K562 (cell line): ENCODE measurements around the gene SLCO3A1. TPM values are rescaled to one million over a fixed set of nuclear protein-coding genes. Genes with fewer than 3 reads are reported as not detected.

Experiments used
- ATAC-seq: fragments of 200-7000 bp; cut with Tn5 transposase; 3 replicates; pipeline ENCODE4 v1.9.1; 2020; ENCODE audit warnings: moderate library complexity
- BruUV-seq: library from RNA; stranded (reverse); fragments of 400-500 nt; replicated peaks from 2 replicates; lab custom pipeline; 2021; lab: Mats Ljungman, UMichigan
- CTCF ChIA-PET: fragments of 300-600 bp; formaldehyde crosslinking; extraction: SDS; loops from one replicate; lab custom pipeline; 2021; ENCODE audit warnings: low intra/inter-chr PET ratio; lab: Yijun Ruan, JAX
- POLR2A ChIA-PET: fragments of 300-600, 350-650 bp; sonication (Branson Sonifier 250); formaldehyde crosslinking; extraction: SDS; loops from one replicate; lab custom pipeline; 2021; ENCODE audit warnings: antibody characterized with exemption, inconsistent platforms; lab: Yijun Ruan, JAX
- DNase-seq, 4 experiments: peaks; one replicate each; pipeline versions ENCODE4 v3.0.0 to v3.0.0-alpha.2; 2011 to 2018; ENCODE audit warnings: low spot score in 3 of 4, mixed read lengths in 3 of 4; ENCODE audit errors: extremely low read depth in 1 of 4
- FAIRE-seq: peaks from 2 replicates; lab custom pipeline; 2011; peaks lifted over from hg19 to GRCh38; lab: Jason Lieb, UNC
- H2AFZ ChIP-seq: 2 replicates; pipeline ENCODE4 v1.6.0; 2011; ENCODE audit warnings: low read depth, low read length, control low read depth, inconsistent platforms
- H3K27ac ChIP-seq: fragments of 200-600 bp; 3 replicates; pipeline ENCODE4 v1.8.0; 2011; ENCODE audit warnings: low read depth, mild to moderate bottlenecking, control low read depth, inconsistent platforms, low read length, moderate library complexity, mixed read lengths; ENCODE audit errors: extremely low read depth
- H3K27me3 ChIP-seq, 2 experiments: fragments of 300-600 bp in 1 of 2; 2 replicates in 1 of 2; 3 replicates in 1 of 2; pipeline versions ENCODE4 v1.6.0 to v1.8.0; 2011; ENCODE audit warnings: inconsistent platforms in 2 of 2, low read length in 2 of 2, mild to moderate bottlenecking in 1 of 2, mixed read lengths in 1 of 2, moderate library complexity in 1 of 2; ENCODE audit not compliant: control insufficient read depth in 2 of 2, insufficient read depth in 2 of 2
- H3K36me3 ChIP-seq: fragments of 300-600 bp; 3 replicates; pipeline ENCODE4 v1.8.0; 2011; ENCODE audit warnings: mild to moderate bottlenecking, low read length, inconsistent platforms; ENCODE audit not compliant: control insufficient read depth, insufficient read depth
- H3K4me1 ChIP-seq, 2 experiments: fragments of 200-600 bp in 1 of 2; replicated peaks in 1 of 2; 2 replicates in 1 of 2; 3 replicates in 1 of 2; pipeline versions ENCODE4 v1.5.1 to v1.8.0; 2011; ENCODE audit warnings: inconsistent platforms in 2 of 2, low read length in 2 of 2, mild to moderate bottlenecking in 1 of 2, mixed read lengths in 1 of 2, moderate library complexity in 1 of 2; ENCODE audit not compliant: control insufficient read depth in 2 of 2, insufficient read depth in 2 of 2
- H3K4me2 ChIP-seq: 2 replicates; pipeline ENCODE4 v1.6.1; 2011; ENCODE audit warnings: low read length, control low read depth, inconsistent platforms, mixed read lengths; ENCODE audit not compliant: insufficient read depth
- H3K4me3 ChIP-seq: fragments of 200-600 bp; sonication (generic), shearing (Covaris generic); 2 replicates; pipeline ENCODE4 v1.5.1; 2016; ENCODE audit warnings: control low read depth, inconsistent platforms
- H3K79me2 ChIP-seq: fragments of 200-600 bp; 3 replicates; pipeline ENCODE4 v1.8.0; 2011; ENCODE audit warnings: low read length, inconsistent platforms; ENCODE audit not compliant: control insufficient read depth, insufficient read depth
- H3K9ac ChIP-seq, 2 experiments: 2 replicates each; pipeline versions ENCODE4 v1.6.0 to v1.6.1; 2011; ENCODE audit warnings: low read depth in 2 of 2, low read length in 2 of 2, control low read depth in 1 of 2, inconsistent platforms in 1 of 2, mild to moderate bottlenecking in 1 of 2, mixed read lengths in 1 of 2; ENCODE audit not compliant: insufficient read depth in 1 of 2
- H3K9me1 ChIP-seq: one replicate; pipeline ENCODE4 v1.6.0; 2011; ENCODE audit warnings: inconsistent platforms, mild to moderate bottlenecking, low read length, moderate library complexity; ENCODE audit not compliant: control insufficient read depth, insufficient read depth
- H3K9me3 ChIP-seq: replicated peaks from 2 replicates; pipeline ENCODE4 v1.5.1; 2011; ENCODE audit warnings: low read depth, low read length, inconsistent platforms; ENCODE audit not compliant: control insufficient read depth, insufficient read depth
- H4K20me1 ChIP-seq: replicated peaks from 2 replicates; pipeline ENCODE4 v1.6.1; 2011; ENCODE audit warnings: low read length, inconsistent platforms, mixed read lengths; ENCODE audit not compliant: control insufficient read depth, insufficient read depth
- CREB1 ChIP-seq, 2 experiments: sonication (generic) in 1 of 2; formaldehyde crosslinking in 1 of 2; IDR thresholded peaks; 2 replicates each; pipeline versions ENCODE4 v1.6.1 to v1.8.0; 2012 to 2022; ENCODE audit warnings: inconsistent platforms in 1 of 2, mild to moderate bottlenecking in 1 of 2, missing genetic modification reagents in 1 of 2, moderate library complexity in 1 of 2
- HMGXB4 ChIP-seq: sonication (generic); formaldehyde crosslinking; IDR thresholded peaks from 2 replicates; pipeline ENCODE4 v1.8.1; 2023; ENCODE audit warnings: mild to moderate bottlenecking, missing genetic modification reagents
- KDM4B ChIP-seq, 2 experiments: fragments of 450-650 bp in 1 of 2; sonication (generic) in 1 of 2; IDR thresholded peaks; 2 replicates each; pipeline ENCODE4 v1.6.1; 2016 to 2017; ENCODE audit warnings: borderline replicate concordance in 2 of 2, antibody characterized with exemption in 1 of 2, low read depth in 1 of 2, mild to moderate bottlenecking in 1 of 2
- USF2 ChIP-seq: sonication (generic); formaldehyde crosslinking; IDR thresholded peaks from 2 replicates; pipeline ENCODE4 v1.5.0; 2020; ENCODE audit warnings: missing genetic modification reagents
- ZFP91 ChIP-seq: sonication (generic); formaldehyde crosslinking; IDR thresholded peaks from 2 replicates; pipeline ENCODE4 v1.8.0; 2022; ENCODE audit warnings: mild to moderate bottlenecking, missing genetic modification reagents
- ZNF212 ChIP-seq: fragments of 450-650 bp; formaldehyde crosslinking; IDR thresholded peaks from 2 replicates; pipeline ENCODE4 v1.4.0; 2020; ENCODE audit warnings: mild to moderate bottlenecking
- ZNF395 ChIP-seq: fragments of 200-800 bp; sonication (Bioruptor generic); IDR thresholded peaks from 2 replicates; pipeline ENCODE4 v1.6.1; 2017; ENCODE audit warnings: missing genetic modification characterization, missing compliant biosample characterization
- WGBS: fragments of 100-300 bp; shearing (Covaris generic); methylation state at CpG from one replicate; pipeline ENCODE4 v1.1.6; 2016; ENCODE audit warnings: low coverage, mixed read lengths; ENCODE audit not compliant: insufficient coverage; ENCODE audit errors: missing lambda C conversion rate; 5-methylcytosine and 5-hydroxymethylcytosine counted together
- in situ Hi-C: fragments of 300-500 bp; cut with MboI; formaldehyde crosslinking; loops from 4 replicates; pipeline ENCODE4 v1.15.0; 2018; ENCODE audit warnings: inconsistent platforms, mixed read lengths
- intact Hi-C: fragments of 100-400 bp; cut with micrococcal nuclease; formaldehyde crosslinking; loops from 2 replicates; pipeline ENCODE4 v1.14.2; 2022
- polyA plus RNA-seq, 8 experiments: library from polyadenylated mRNA; depleted of rRNA in 4 of 8; stranded (reverse) in 5 of 8; unstranded in 3 of 8; fragments of >200 nt; fragmentation: Nextera tagmentation in 2 of 8; fragmentation: Illumina TruSeq in 1 of 8; extraction: Ambion mirVana in 2 of 8; extraction: Trizol in 1 of 8; gene quantifications; 2 replicates each; pipeline versions ENCODE4 v1.2.1 to v1.2.3, GENCODE V29; 2011 to 2014; ENCODE audit warnings: inconsistent platforms in 1 of 8, missing spikeins in 1 of 8
- total RNA-seq, 7 experiments: library from RNA; depleted of rRNA in 6 of 7; stranded (reverse); fragments of >200 nt in 6 of 7; fragmentation: Illumina TruSeq in 2 of 7; extraction: Trizol in 2 of 7; gene quantifications; 2 replicates each; pipeline versions ENCODE4 v1.2.1 to v1.2.3, GENCODE V29; 2011 to 2021; ENCODE audit warnings: low replicate concordance in 1 of 7

Gene SLCO3A1
- total and polyA plus RNA-seq, 9 of the 15 experiments (the other 6 are each of a cell fraction or from before 2014, with no cell fraction given): 0.01 to 0.84 (median 0.06) TPM; not detected in 3

GRCh38 chr15:91890614-91891013 lies 37.1 kb downstream of the SLCO3A1 start (continued):
- TF ChIP-seq HMGXB4 (CRISPR knock-in tag): no peak

- Histone ChIP-seq H3K79me2 (no peaks in the 10 kb centered on the region), H3K4me1 (no peaks in the 10 kb centered on the region), H3K4me3 (no peak overlapping the region), H3K9me3 (no peaks in the 10 kb centered on the region), H3K4me2 (no peak overlapping the region)
- intact Hi-C loops: no loop called here
- FAIRE-seq: no peak
- CTCF ChIA-PET: no interaction called here
- TF ChIP-seq ZNF395 (CRISPR knock-in tag): no peak
- no peak for TF ChIP-seq ZNF212 (CRISPR knock-in tag)
- no peak for TF ChIP-seq CREB1 (IDR thresholded peaks at IDR 0.05)
- TF ChIP-seq CREB1 (CRISPR knock-in tag; IDR thresholded peaks at IDR 0.05): no peak
- TF ChIP-seq ZFP91: no peak
- no peak for TF ChIP-seq USF2 (CRISPR knock-in tag)
- TF ChIP-seq KDM4B (IDR thresholded peaks at IDR 0.05; ENCODE audit: borderline replicate concordance in 2 of 2, low read depth in 1 of 2): no peak
- TF ChIP-seq, all 486 proteins: peak for 0
- in situ Hi-C loops: no loop called here
- Histone ChIP-seq H3K27ac (no peak overlapping the region), H2AFZ (no peak overlapping the region), H3K27me3 (peaks cover 0 to 7% of the 10 kb centered on the region in 2 experiments; a peak in 1 of 5 replicates), H3K36me3 (no peaks in the 10 kb centered on the region), H3K9me1 (no peaks in the 10 kb centered on the region), H4K20me1 (no peaks in the 10 kb centered on the region), H3K9ac (no peak overlapping the region)
- no peak for DNase-seq
- no peak for ATAC-seq
- POLR2A ChIA-PET: no interaction called here
- WGBS: 0% methylated on average over 1 of the region's 1 CpG
- no TSS peak for BruUV-seq
These were observed 37.6 kb downstream of the SLCO3A1 start for GRCh38 chr15:91891101-91891500.
